Type B pancreatic cell (in vitro differentiated cells): ENCODE data around the gene LRRC25. TPM values are rescaled to one million over a fixed set of nuclear protein-coding genes. Genes with fewer than 3 reads are reported as not detected.

Experiments used
- DNase-seq: peaks from one replicate; pipeline ENCODE4 v3.0.0; 2021; ENCODE audit warnings: mixed read lengths; ENCODE audit not compliant: unreplicated experiment; ENCODE audit errors: extremely low spot score
- H3K27ac Mint-ChIP-seq: 2 replicates; pipeline ENCODE4 v1.8.0; 2021; ENCODE audit warnings: mild to moderate bottlenecking, mixed read lengths
- H3K27me3 Mint-ChIP-seq: 2 replicates; pipeline ENCODE4 v1.8.0; 2021; ENCODE audit warnings: mixed read lengths
- H3K36me3 Mint-ChIP-seq: 2 replicates; pipeline ENCODE4 v1.8.0; 2021; ENCODE audit warnings: mixed read lengths
- H3K4me1 Mint-ChIP-seq: one replicate; pipeline ENCODE4 v1.8.0; 2021; ENCODE audit warnings: mixed read lengths; ENCODE audit not compliant: unreplicated experiment
- H3K4me3 Mint-ChIP-seq: 2 replicates; pipeline ENCODE4 v1.8.0; 2021; ENCODE audit warnings: mild to moderate bottlenecking, mixed read lengths
- H3K9me3 Mint-ChIP-seq: 2 replicates; pipeline ENCODE4 v1.8.0; 2021; ENCODE audit warnings: mixed read lengths
- total RNA-seq: library from RNA; stranded (reverse); gene quantifications from 2 replicates; pipeline ENCODE4 v1.2.1, GENCODE V29; 2021; ENCODE audit warnings: low replicate concordance
- TF ChIP-seq, protein P1 (sequence below): fragments of 200-600 bp; sonication (generic); conservative IDR thresholded peaks from 2 replicates; pipeline ENCODE4 v1.5.0; 2021; ENCODE audit warnings: antibody characterized with exemption, mild to moderate bottlenecking

Gene LRRC25
- total RNA-seq, 1 donor from 2014 or later: 0.19 TPM

DNA sequence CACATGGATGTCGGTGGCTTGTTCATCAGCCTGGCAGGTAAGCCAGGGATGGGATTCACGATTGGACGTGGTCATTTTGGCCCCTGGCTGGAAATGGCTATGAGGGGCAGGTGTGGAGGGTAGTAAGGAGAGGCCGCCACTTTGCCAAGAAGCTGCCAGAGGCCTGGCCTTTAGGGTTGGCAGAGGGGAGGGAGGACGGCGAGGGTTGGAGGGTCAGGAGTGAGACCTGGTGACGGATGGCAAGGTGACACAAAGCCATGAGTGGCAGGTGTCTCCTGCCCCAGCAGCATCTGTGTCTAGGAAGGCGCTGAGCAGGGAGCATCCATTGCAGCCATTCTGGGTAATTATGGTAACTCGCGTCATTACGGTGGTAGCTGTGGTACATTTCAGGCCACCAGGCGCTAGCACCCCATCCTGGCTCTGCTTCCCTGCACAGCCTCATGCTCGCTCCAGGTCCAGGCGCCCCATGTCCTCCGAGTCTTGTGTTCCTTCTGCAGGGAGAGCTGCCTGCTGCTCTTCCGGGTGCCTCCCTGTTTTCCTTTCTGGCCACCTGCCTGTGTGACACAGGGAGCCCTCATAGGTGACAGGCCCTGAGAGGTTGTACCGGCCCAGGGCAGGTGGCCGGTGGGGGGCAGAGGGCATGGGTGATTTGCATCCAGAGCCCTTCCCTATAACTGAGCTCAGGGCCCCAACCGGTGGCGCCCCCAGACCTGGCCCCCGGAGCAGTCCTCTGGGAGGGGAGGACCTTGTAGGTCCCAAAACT, 26.0 kb upstream of the LRRC25 start:
- H3K4me3 Mint-ChIP-seq: peak overlapping the region; percentile 68
- no peaks in the 10 kb centered on the region for H3K9me3 Mint-ChIP-seq
- TF ChIP-seq, protein P1, sequence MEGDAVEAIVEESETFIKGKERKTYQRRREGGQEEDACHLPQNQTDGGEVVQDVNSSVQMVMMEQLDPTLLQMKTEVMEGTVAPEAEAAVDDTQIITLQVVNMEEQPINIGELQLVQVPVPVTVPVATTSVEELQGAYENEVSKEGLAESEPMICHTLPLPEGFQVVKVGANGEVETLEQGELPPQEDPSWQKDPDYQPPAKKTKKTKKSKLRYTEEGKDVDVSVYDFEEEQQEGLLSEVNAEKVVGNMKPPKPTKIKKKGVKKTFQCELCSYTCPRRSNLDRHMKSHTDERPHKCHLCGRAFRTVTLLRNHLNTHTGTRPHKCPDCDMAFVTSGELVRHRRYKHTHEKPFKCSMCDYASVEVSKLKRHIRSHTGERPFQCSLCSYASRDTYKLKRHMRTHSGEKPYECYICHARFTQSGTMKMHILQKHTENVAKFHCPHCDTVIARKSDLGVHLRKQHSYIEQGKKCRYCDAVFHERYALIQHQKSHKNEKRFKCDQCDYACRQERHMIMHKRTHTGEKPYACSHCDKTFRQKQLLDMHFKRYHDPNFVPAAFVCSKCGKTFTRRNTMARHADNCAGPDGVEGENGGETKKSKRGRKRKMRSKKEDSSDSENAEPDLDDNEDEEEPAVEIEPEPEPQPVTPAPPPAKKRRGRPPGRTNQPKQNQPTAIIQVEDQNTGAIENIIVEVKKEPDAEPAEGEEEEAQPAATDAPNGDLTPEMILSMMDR: no peak
- H3K27me3 Mint-ChIP-seq: no peaks in the 10 kb centered on the region
- H3K27ac Mint-ChIP-seq: peak overlapping the region; percentile 89
- peaks cover 36% of the 10 kb centered on the region for H3K4me1 Mint-ChIP-seq
- no peaks in the 10 kb centered on the region for H3K36me3 Mint-ChIP-seq
- DNase-seq: no peak

DNA sequence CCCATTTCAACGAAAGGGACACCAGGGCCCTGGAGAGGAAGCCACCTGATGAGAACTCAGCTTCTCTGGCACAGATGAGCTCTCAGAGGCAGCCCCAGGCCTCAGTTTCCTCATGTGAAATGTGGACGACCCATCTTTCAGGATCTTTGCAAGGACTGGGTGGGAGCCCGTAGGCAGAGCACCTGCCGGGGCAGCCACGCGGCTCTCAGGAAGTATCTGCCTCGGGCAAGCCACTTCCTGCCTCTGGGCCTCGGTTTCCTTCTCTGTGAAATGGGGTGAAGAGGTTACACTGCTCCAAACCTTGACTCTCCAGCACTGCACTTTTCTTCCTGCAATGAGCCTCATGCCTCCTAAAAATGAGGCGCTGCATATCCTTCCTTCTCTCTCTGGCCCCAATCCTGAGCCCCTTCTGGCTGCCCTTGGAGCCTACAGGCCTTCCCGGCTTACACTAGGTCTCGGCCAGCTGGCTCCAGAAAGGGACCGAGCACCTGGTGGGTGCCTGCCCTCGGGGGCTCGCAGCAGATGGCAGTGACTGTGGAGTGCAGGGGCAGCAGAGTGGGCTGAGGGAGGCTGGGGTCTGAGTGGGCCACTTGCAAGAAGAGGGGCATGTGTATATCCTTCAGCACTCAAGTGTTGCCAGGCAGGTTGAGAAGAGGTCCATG, 25.2 kb upstream of the LRRC25 start:
- peak overlapping the region; percentile 89 for H3K27ac Mint-ChIP-seq
- TF ChIP-seq, protein P1: no peak
- peak overlapping the region; percentile 68 for H3K4me3 Mint-ChIP-seq
- no peaks in the 10 kb centered on the region for H3K9me3 Mint-ChIP-seq
- peaks cover 39% of the 10 kb centered on the region for H3K4me1 Mint-ChIP-seq
- H3K27me3 Mint-ChIP-seq: no peaks in the 10 kb centered on the region
- DNase-seq: no peak
- H3K36me3 Mint-ChIP-seq: no peaks in the 10 kb centered on the region

GRCh38 chr19:18421371-18421959, 24.0 kb upstream of the LRRC25 start:
- peak overlapping the region; percentile 69 for H3K27ac Mint-ChIP-seq
- H3K4me3 Mint-ChIP-seq: peak overlapping the region; percentile 90
- H3K4me1 Mint-ChIP-seq: peaks cover 45% of the 10 kb centered on the region
- no peaks in the 10 kb centered on the region for H3K36me3 Mint-ChIP-seq
- no peak for DNase-seq
- H3K9me3 Mint-ChIP-seq: no peaks in the 10 kb centered on the region
- H3K27me3 Mint-ChIP-seq: no peaks in the 10 kb centered on the region
- TF ChIP-seq, protein P1: no peak

GRCh38 chr19:18420930-18421329, 23.5 kb upstream of the LRRC25 start:
- no peaks in the 10 kb centered on the region for H3K9me3 Mint-ChIP-seq
- H3K4me1 Mint-ChIP-seq: peaks cover 48% of the 10 kb centered on the region
- peak overlapping the region; percentile 69 for H3K27ac Mint-ChIP-seq
- peak overlapping the region; percentile 90 for H3K4me3 Mint-ChIP-seq
- no peaks in the 10 kb centered on the region for H3K36me3 Mint-ChIP-seq
- DNase-seq: no peak
- H3K27me3 Mint-ChIP-seq: no peaks in the 10 kb centered on the region
- TF ChIP-seq, protein P1: no peak

DNA sequence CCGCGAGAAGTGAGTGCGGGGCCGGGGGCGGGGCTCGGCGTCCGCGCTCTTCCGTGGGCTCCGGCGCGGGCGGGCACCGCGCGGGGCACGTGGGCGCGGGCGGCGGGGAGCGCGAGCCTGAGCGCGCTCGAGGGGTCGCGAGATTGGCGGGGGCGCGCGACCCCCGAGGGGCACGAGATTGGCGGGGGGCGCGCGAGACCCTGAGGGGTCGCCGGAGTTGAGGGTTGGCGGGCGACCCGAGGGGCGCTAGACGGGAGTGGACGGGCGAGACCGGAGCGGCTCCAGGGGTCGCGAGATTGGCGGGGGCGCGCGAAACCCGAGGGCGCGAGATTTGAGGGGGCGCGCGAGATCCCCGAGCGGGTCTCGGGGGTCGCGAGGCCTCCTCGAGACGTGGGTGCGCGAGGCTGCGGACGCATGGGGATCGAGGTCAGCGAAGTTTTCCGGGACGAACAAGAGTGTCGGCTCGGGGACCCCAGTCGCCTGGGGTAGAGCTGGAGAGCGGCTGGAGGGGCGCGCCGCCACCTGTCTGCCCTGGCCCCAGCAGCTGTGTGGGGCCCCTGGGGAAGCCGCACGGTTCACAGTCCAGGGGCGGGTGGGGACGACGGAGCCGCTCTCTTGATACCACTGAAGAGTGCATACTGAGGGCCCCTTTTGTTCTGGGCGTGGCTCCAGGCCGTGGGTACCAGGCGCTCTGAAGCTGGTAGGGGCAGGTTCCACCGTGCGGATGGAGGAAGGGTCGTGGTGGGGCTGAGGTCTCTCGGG, 22.5 kb upstream of the LRRC25 start:
- H3K27me3 Mint-ChIP-seq: no peaks in the 10 kb centered on the region
- H3K27ac Mint-ChIP-seq: peak overlapping the region; percentile 69
- H3K4me1 Mint-ChIP-seq: peaks cover 49% of the 10 kb centered on the region
- TF ChIP-seq, protein P1: no peak
- no peak for DNase-seq
- no peaks in the 10 kb centered on the region for H3K36me3 Mint-ChIP-seq
- H3K9me3 Mint-ChIP-seq: no peaks in the 10 kb centered on the region
- peak overlapping the region; percentile 90 for H3K4me3 Mint-ChIP-seq
